HG03159 (cell line): Measurements from ENCODE around the gene AHCY.
"Not testable (repeated sequence)": the region's sequence is repeated elsewhere in the genome, so short reads cannot be mapped to it uniquely, and the experiment has no call there.

ENCODE experiments used
- ATAC-seq: cut with Tn5 transposase; IDR thresholded peaks from one replicate; pipeline ENCODE4 v1.9.1; 2021; ENCODE audit warnings: mild to moderate bottlenecking, moderate library complexity; ENCODE audit not compliant: unreplicated experiment

AHCY gene

DNA sequence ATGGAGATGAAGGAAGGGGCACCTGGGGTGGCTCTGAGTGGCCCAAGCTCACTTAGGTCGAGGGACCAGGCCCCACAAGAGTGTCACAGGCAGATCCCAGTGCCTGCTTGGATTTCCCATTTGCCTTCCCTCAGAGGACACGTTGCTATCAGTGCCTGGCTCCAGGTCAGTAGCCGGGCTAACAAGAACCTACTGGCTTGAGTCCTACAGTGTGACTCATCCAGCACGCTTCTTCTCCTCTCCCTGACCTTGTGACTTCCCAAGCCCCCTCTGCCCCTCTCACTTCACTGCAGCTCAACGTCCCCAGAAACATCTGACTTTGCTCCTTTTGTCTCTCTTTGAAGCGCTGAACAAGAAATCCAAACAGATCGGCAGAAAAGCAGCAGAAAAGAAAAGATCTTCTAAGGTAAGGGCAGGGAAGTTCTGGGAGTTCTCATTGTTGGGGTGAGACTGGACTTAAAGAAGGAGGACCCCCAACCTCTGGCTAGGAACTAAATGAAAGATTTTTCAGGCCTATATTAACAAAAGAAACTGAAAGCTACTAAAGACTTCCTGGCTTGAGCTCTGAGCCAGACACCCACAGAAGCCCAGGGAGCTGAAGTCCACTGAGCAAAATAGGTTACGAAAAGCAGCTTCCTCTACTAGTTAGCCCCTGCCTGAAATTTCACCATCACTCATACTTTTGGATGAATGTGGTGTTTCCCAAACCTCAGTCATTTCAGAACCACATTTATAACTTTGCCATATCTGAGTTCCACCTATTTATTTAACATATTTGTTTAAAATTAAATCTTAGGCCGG, 40.5 kb downstream of the AHCY start:
- ATAC-seq: no peak

DNA sequence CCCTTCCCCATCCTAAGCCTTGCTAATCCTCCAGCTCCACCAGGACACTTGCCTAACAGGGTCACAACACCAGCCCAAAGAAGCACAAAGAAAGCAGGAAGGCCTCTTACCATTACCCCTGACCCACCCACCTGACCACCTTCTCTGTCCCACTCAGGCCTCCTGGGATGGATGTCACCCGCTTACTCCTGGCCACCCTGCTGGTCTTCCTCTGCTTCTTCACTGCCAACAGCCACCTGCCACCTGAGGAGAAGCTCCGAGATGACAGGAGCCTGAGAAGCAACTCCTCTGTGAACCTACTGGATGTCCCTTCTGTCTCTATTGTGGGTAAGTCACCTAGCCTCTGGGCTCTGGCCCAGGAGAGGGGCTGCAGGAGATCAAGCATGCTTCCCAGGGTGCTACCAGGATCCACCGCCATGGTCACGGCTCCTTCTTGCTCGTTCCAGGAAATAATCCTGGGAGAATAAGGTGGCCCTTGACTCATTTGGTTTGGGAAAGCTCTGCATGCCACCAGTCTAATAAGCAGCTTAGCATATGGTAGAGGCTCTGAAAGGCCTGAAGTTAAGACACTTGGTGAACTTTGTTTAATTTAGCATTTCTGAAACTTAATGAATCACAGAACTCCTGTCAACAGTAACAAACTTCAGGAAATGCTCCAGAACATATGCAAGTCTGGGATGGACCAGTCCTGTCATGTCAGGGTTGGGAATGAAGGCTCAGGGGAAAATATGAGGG, 42.8 kb downstream of the AHCY start:
- no peak for ATAC-seq

DNA sequence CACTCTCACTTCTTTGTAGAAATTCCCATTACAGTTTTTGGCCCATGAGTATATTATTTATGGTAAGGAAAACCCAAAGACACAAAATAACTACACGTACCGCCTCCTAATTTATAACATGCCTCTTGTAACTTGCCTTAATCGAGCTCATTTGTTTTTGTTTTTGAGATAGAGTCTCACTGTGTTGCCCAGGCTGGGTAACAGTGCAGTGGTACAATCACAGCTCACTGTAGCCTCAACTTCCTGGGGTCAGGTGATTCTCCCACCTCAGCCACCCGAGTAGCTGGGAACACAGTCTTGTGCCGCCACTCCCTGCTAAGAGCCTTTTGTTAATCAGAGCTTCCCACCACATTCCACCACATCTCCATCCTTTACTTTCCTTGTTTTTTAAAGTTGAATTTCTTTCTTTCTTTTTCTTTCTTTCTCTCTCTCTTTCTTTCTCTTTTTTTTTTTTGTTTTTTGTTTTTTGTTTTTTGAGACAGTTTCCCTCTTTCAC, 46.5 kb downstream of the AHCY start:
- ATAC-seq: no peak

DNA sequence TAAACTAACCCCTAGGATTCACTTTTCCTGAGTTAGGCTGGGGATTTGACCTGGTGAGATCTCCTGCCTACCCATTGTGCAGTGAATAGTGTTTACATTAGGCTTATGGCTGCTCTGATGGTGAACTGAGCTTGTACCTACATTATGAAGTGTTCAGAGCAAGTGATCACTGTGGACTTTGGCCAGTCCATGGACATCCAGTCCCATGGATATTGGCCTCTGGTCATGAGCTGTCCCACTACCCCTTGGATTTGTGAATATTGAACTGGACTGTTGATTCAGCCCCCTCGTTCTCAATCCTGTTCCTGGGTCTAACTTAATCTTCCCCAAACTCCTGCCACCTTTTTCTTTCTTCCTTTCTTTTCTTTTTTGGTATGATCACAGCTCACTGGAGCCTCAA, 48.2 kb downstream of the AHCY start:
- ATAC-seq: no peak

DNA sequence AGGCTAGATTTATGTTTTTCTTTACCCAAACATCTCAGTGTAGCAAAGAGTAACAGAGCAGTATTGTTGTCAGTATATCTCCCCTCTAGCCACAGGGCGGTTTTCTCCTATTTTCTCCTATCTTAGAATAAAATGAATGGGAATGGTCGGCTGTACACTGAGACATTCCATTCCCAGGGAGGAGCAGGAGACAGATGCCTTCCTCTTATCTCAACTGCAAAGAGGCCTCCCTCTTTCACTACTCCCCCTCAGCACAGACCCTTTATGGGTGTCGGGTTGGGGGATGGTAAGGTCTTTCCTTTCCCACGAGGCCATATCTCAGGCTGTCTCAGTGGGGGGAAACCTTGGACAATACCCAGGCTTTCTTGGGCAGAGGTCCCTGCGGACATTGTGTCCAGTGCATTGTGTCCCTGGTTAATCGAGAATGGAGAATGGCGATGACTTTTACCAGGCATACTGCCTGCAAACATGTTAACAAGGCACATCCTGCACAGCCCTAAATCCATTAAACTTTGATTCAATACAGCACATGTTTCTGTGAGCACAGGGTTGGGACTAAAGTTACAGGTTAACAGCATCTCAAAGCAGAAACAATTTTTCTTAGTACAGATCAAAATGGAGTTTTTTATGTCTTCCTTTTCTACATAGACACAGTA, 50.6 kb downstream of the AHCY start:
- not testable (repeated sequence) for ATAC-seq

- ATAC-seq: no peak
Observed at GRCh38 chr20:34251619-34252018, 51.5 kb downstream of the AHCY start.

DNA sequence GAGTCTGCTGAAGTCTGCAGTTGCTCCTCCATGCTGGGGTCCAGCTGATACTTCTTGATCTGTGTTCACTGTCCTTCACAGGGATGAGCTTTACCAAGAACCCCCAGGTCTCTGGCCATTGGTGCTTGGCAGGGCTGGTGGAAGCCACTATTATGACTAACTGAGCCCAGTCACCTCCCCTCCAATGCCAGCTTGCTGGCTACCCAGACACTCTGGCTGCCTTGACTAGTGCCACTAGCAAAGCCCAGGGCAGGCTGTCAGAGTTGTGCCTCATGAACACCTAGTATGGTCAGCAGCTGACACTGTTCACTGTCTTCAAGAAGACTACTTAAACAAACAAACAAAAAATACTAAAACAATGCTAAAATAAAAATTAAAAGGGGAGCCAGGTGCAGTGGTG, 53.1 kb downstream of the AHCY start:
- no peak for ATAC-seq

DNA sequence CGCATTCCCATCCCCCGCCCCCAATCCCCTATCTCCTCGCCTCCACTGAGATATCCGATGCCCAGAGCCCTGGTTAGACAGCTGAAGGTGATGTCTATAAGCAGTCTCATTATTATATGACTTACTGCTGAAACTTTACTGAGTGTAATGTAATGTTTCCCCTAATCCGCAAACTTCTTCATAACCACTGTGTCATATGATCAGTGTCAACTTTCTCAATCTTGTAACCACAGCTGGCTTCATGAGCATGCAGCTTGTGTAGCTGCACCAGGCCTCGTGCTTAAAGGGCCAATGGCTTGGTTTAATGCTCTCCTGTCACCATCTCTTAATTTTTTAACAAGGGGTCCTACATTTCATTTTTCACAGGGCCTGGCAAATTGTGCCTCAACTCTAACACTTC, 53.9 kb downstream of the AHCY start:
- ATAC-seq: no peak

DNA sequence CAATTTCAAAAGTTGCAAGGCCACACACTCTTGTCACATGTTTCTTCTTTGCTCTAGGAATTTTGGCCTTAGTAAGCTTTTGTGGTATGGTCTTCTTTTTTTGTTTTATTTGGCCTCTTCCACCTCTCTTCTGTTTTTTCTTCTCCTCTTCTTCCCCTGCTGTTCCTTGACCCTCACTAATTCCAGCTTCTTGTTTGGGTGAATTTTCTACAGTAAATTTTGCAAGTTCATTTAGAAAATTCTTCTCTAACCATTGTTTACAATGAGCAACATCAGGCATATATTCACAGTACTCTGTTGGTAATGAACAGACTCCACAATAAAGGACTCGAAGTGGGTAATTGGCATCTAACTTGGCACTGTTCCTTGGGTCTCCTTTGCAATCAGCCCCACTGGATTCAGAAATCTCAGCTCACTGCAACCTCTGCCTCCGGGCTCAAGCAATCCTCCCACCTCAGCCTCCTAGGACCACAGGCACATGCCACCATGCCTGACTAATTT, 57.0 kb downstream of the AHCY start:
- no peak for ATAC-seq

- no peak for ATAC-seq
Observed at GRCh38 chr20:34243377-34243776, 59.8 kb downstream of the AHCY start.

- ATAC-seq: no peak
Observed at GRCh38 chr20:34242879-34243278, 60.3 kb downstream of the AHCY start.

DNA sequence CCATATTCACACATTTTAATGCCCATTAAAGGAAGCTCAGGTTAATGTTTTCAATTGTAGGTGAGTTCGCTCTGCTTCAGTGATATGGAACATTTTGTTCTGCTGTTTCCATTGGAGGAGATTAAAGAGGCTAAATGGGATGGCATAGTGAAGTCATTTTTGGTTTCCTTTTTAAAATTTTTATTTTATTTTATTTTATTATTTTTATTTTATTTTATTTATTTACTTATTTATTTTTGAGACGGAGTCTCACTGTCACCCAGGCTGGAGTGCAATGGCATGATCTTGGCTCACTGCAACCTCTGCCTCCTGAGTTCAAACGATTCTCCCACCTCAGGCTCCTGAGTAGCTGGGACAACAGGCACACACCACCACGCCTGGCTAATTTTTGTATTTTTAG, 61.1 kb downstream of the AHCY start:
- not testable (repeated sequence) for ATAC-seq

GRCh38 chr20:34240693-34241615, 62.2 kb downstream of the AHCY start, which contains the start of gene ASIP:
Gene ASIP (plus strand): TSS chr20:34241423. CDS start chr20:34260375, 18,952 bp downstream.
- ATAC-seq: no peak

DNA sequence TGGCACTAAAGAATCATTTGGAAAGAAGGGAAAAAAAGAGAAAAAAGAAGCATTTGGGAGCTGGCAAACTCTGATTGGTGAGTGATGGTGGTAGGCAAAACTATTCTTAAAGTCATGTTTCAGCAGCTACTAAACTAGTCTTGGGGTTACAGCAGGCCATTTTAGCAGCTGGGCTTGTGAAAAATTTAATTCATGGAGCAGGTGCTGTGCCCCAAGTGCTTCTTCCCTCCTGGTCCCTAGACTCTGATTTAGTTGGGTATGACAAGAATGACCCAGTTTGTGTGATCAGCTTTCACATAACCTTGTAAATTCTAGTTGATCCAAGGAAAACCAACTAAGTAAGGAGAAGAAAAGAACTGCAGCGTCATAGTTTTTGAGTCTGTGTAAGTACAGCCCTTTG, 63.0 kb downstream of the AHCY start:
- no peak for ATAC-seq

DNA sequence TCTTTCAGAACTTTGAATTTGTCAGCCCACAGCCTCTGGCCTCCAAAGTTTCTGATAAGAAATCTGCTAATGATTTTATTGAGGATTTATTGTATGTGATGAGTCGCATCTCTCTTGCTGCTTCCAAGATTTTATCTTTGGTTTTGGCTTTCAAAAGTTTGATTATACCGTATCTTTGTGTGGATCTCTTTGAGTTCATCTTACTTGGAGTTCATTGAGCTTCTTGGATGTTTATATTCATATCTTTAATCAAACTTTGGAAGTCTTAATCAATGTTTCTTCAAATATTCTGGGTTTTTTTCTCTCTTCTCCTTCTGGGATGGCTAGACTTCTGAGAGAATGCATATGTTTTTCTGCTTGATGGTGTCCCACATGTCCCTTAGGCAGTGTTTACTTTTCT, 65.2 kb downstream of the AHCY start:
- ATAC-seq: no peak

DNA sequence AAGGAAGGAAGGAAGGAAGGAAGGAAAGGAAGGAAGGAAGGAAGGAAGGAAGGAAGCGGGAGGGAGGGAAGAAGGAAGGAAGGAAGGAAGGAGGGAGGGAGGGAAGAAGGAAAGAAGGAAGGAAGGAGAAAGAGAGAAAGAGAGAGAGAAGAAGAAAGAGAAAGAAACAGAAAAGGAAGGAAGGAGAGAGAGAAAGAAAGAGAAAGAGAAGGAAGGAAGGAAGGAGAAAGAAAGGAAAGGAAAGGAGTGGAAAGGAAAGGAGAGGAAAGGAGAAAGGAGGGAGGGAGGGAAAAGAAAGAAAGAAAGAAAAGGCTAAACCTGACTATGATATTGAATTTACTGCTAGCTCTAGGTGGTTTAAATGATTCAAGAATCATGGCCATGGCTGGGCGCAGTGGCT, 67.3 kb downstream of the AHCY start:
- no peak for ATAC-seq

- no peak for ATAC-seq
Observed at GRCh38 chr20:34233687-34234086, 69.5 kb downstream of the AHCY start.

GRCh38 chr20:34232494-34233087, 70.6 kb downstream of the AHCY start:
- no peak for ATAC-seq

DNA sequence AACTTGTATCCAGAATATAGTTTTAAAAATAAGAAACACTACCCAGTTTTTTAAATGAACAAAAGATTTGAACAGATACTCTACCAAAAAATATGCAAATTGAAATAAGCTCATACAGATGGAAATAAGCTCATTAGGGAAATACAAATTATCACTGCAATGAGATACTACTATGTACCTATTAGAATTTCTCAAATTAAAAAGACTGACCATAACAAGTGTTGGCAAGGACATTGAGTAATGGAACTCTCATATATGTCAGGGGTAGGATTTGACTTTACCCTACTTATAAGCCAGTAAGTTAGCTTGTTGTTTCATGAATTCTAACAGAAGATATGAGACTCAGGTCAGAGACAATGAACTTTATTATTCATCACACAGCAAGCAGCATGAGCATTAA, 71.5 kb downstream of the AHCY start:
- ATAC-seq: no peak
